Natural killer cell (primary cell): Measurements from ENCODE around the gene COPE. TPM values are rescaled to one million over a fixed set of nuclear protein-coding genes. Genes with fewer than 3 reads are reported as not detected.
A peak's percentile ranks its signal among the peaks of the same experiment; 100 is the strongest.

Source experiments
- ATAC-seq, 3 donors: fragments of 150-1000 bp in 2 of 3; fragments of 200-7000 bp in 1 of 3; cut with Tn5 transposase; 1 replicate in 1 of 3; 2 replicates in 2 of 3; pipeline ENCODE4 v1.10.0; 2021; ENCODE audit warnings: mild to moderate bottlenecking in 2 of 3, moderate library complexity in 2 of 3
- DNase-seq, 2 donors: peaks; one replicate each; pipeline versions ENCODE4 v3.0.0 to v3.0.0-alpha.2; 2013 to 2021; ENCODE audit warnings: mixed read lengths in 1 of 2
- H3K27ac ChIP-seq: one replicate; pipeline ENCODE4 v1.5.1; 2013; ENCODE audit warnings: mild to moderate bottlenecking, low read length
- H3K27me3 ChIP-seq: one replicate; pipeline ENCODE4 v1.6.1; 2013; ENCODE audit warnings: low read length; ENCODE audit not compliant: control insufficient read depth, insufficient read depth
- H3K36me3 ChIP-seq: one replicate; pipeline ENCODE4 v1.6.1; 2013; ENCODE audit warnings: low read length; ENCODE audit not compliant: control insufficient read depth, insufficient read depth
- H3K4me1 ChIP-seq: one replicate; pipeline ENCODE4 v1.6.1; 2013; ENCODE audit warnings: low read length; ENCODE audit not compliant: control insufficient read depth, insufficient read depth
- H3K4me3 ChIP-seq: one replicate; pipeline ENCODE4 v1.5.1; 2013; ENCODE audit warnings: low read length
- H3K9me3 ChIP-seq: one replicate; pipeline ENCODE4 v1.6.1; 2013; ENCODE audit warnings: low read length; ENCODE audit not compliant: control insufficient read depth, insufficient read depth
- H3K27ac Mint-ChIP-seq, 2 donors: one replicate each; pipeline ENCODE4 v1.8.0; 2022; ENCODE audit warnings: mild to moderate bottlenecking in 2 of 2, mixed read lengths in 2 of 2, moderate library complexity in 1 of 2
- H3K27me3 Mint-ChIP-seq, 2 donors: one replicate each; pipeline ENCODE4 v1.8.0; 2022; ENCODE audit warnings: low read depth in 2 of 2, mixed read lengths in 2 of 2
- H3K36me3 Mint-ChIP-seq: one replicate; pipeline ENCODE4 v1.8.0; 2022; ENCODE audit warnings: mixed read lengths
- H3K4me1 Mint-ChIP-seq, 2 donors: one replicate each; pipeline ENCODE4 v1.8.0; 2022; ENCODE audit warnings: mixed read lengths in 2 of 2
- H3K4me3 Mint-ChIP-seq: one replicate; pipeline ENCODE4 v1.8.0; 2022; ENCODE audit warnings: mild to moderate bottlenecking, moderate library complexity, mixed read lengths
- H3K9me3 Mint-ChIP-seq, 2 donors: one replicate each; pipeline ENCODE4 v1.8.0; 2022; ENCODE audit warnings: mixed read lengths in 2 of 2
- WGBS: methylation state at CpG from one replicate; pipeline ENCODE4 v1.1.7; 2013; ENCODE audit warnings: missing lambda C conversion rate; ENCODE audit not compliant: insufficient coverage; 5-methylcytosine and 5-hydroxymethylcytosine counted together
- intact Hi-C: fragments of 100-400 bp; cut with micrococcal nuclease; formaldehyde crosslinking; loops from one replicate; pipeline ENCODE4 v1.14.2; 2022
- total RNA-seq, 4 donors: library from RNA; stranded (reverse); fragments of 120-200 nt in 1 of 4; gene quantifications; one replicate each; pipeline versions ENCODE4 v1.2.3 to v1.2.4, GENCODE V29; 2013 to 2022
- TF ChIP-seq, protein P1 (sequence below): fragments of 200-600 bp; IDR thresholded peaks from one replicate; pipeline ENCODE4 v1.8.0; 2022; ENCODE audit warnings: antibody characterized with exemption

Gene COPE
- total RNA-seq, 3 donors from 2014 or later (not counting 1 experiment from before 2014, with no cell fraction given) = 204 to 228 (median 218) TPM

DNA sequence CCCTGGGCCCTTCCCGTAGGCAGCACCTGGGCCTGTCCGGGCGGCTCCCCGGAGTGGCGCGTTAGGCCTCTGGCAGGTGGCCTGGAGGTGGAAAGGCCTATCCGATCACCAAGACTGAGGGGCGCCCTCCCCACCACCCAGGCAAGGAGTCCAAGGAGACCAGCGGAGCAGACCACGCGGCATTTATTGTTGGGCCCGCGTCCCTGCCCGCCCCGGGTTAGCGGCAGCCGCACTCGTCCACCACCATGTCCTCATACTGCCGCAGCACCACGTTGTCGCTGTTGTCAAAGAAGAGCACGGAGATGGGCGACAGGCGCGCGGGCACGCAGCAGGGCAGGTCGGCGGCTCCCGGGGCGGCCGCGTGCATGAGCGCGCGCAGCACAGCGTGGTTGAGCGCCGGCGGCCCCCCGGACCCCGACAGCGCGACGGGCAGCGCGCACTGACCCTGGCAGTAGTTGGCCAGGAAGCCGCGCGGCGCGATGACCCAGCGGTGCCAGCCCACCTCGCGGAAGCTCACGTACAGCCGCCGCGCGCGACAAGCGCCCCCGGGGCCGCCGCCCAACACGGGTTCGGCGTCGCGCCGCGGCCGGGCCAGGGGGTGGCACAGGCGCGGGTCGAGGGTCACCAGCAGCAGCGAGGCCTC, 50.7 kb downstream of the COPE start:
- H3K36me3 Mint-ChIP-seq = no peaks in the 10 kb centered on the region
- intact Hi-C loops = no loop called here
- Histone ChIP-seq H3K36me3 (peaks cover 41% of the 10 kb centered on the region), H3K4me3 (no peak overlapping the region), H3K9me3 (no peaks in the 10 kb centered on the region), H3K27me3 (peaks cover 2% of the 10 kb centered on the region), H3K4me1 (peaks cover 17% of the 10 kb centered on the region), H3K27ac (no peak overlapping the region)
- no peak for ATAC-seq
- H3K27me3 Mint-ChIP-seq = peaks cover 0 to 9% of the 10 kb centered on the region in 2 donors
- TF ChIP-seq, protein P1, sequence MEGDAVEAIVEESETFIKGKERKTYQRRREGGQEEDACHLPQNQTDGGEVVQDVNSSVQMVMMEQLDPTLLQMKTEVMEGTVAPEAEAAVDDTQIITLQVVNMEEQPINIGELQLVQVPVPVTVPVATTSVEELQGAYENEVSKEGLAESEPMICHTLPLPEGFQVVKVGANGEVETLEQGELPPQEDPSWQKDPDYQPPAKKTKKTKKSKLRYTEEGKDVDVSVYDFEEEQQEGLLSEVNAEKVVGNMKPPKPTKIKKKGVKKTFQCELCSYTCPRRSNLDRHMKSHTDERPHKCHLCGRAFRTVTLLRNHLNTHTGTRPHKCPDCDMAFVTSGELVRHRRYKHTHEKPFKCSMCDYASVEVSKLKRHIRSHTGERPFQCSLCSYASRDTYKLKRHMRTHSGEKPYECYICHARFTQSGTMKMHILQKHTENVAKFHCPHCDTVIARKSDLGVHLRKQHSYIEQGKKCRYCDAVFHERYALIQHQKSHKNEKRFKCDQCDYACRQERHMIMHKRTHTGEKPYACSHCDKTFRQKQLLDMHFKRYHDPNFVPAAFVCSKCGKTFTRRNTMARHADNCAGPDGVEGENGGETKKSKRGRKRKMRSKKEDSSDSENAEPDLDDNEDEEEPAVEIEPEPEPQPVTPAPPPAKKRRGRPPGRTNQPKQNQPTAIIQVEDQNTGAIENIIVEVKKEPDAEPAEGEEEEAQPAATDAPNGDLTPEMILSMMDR = no peak
- H3K27ac Mint-ChIP-seq = no peak overlapping the region
- 84% methylated on average over 77 of the region's 77 CpGs for WGBS
- no peak for DNase-seq
- peaks cover 5 to 19% of the 10 kb centered on the region in 2 donors for H3K4me1 Mint-ChIP-seq
- H3K4me3 Mint-ChIP-seq = no peak overlapping the region
- no peaks in the 10 kb centered on the region for H3K9me3 Mint-ChIP-seq

DNA sequence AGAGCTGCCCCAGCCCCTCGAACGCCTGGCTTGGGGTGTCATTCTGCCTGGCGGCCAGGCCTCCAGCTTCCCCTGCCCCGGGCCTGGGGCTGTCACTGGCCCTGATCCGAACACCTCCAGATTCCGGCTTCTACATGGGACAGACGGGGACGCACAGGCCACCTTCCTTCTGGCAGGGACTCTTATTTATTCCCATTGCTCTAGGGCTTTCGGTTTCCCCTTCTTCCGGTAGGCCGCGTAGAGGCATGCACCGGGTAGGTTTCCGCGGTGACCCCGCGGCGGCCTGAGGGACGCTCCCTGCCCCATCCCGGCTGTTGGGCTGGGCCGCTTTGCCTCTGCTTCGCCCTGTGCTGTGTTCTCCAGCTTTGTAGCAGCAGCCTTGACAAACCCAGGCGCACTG, 51.4 kb downstream of the COPE start:
- Histone ChIP-seq H3K36me3 (peaks cover 47% of the 10 kb centered on the region), H3K27me3 (peaks cover 2% of the 10 kb centered on the region), H3K9me3 (no peaks in the 10 kb centered on the region), H3K27ac (no peak overlapping the region), H3K4me3 (no peak overlapping the region), H3K4me1 (peaks cover 17% of the 10 kb centered on the region)
- H3K27ac Mint-ChIP-seq = no peak overlapping the region
- H3K36me3 Mint-ChIP-seq = no peaks in the 10 kb centered on the region
- no peak for DNase-seq
- WGBS = 97% methylated on average over 23 of the region's 23 CpGs
- intact Hi-C loops = no loop called here
- TF ChIP-seq, protein P1 = no peak
- no peaks in the 10 kb centered on the region for H3K9me3 Mint-ChIP-seq
- H3K4me3 Mint-ChIP-seq = no peak overlapping the region
- H3K4me1 Mint-ChIP-seq = peaks cover 5 to 19% of the 10 kb centered on the region in 2 donors
- peaks cover 0 to 9% of the 10 kb centered on the region in 2 donors for H3K27me3 Mint-ChIP-seq
- ATAC-seq = no peak

DNA sequence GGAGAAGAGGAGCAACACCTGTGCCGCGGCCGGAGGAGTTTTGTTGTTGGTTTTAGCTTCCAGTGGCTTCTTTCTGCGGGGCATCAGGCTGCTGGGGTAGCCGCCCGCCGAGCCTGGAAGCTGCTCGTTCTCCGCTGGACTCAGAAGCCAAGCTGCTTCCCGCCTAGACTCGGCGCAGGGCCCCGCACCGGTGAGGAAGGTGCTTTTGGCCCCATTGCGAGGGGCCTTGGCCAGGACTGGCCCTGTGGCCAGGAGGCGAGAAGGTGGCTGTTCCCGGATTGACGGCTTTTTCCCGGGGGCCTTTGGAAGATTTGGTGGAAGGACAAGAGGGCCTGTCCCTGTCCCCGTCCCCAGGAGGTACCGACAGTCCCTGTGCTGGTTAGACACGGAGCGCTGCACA, 52.0 kb downstream of the COPE start:
- no peaks in the 10 kb centered on the region for H3K9me3 ChIP-seq
- ATAC-seq (no peak), DNase-seq (no peak)
- TF ChIP-seq, protein P1 = no peak
- Mint-ChIP-seq H3K9me3 (no peaks in the 10 kb centered on the region), H3K27ac (no peak overlapping the region), H3K4me3 (peak overlapping the region; percentile 25), H3K27me3 (peaks cover 0 to 9% of the 10 kb centered on the region in 2 donors), H3K4me1 (peaks cover 5 to 19% of the 10 kb centered on the region in 2 donors), H3K36me3 (no peaks in the 10 kb centered on the region)
- peaks cover 50% of the 10 kb centered on the region for H3K36me3 ChIP-seq
- H3K4me1 ChIP-seq = peaks cover 17% of the 10 kb centered on the region
- no peak overlapping the region for H3K4me3 ChIP-seq
- WGBS = 94% methylated on average over 23 of the region's 23 CpGs
- peaks cover 2% of the 10 kb centered on the region for H3K27me3 ChIP-seq
- no peak overlapping the region for H3K27ac ChIP-seq
- intact Hi-C loops = no loop called here

DNA sequence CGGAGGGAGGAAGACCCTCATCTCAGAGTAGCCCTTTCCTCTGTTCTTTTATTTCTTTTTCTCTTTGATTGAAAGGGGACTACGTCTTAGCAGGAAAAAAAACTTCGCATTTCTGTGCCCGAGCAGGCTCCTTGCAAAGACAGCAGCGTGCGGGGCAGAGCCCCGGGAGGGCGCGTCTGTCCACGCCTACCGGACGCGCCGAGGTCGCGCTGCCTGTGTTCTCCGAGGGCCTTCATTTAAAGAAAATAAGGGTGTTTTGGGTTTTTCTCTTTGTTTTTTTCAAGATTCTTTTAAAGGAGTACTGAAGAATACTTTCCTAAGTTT, 52.4 kb downstream of the COPE start:
- ATAC-seq (no peak), DNase-seq (no peak)
- Mint-ChIP-seq H3K27ac (no peak overlapping the region), H3K4me1 (peaks cover 3 to 17% of the 10 kb centered on the region in 2 donors), H3K36me3 (no peaks in the 10 kb centered on the region), H3K9me3 (no peaks in the 10 kb centered on the region), H3K4me3 (no peak overlapping the region), H3K27me3 (peaks cover 0 to 8% of the 10 kb centered on the region in 2 donors)
- Histone ChIP-seq H3K36me3 (peaks cover 54% of the 10 kb centered on the region), H3K4me1 (peaks cover 17% of the 10 kb centered on the region), H3K9me3 (no peaks in the 10 kb centered on the region), H3K27me3 (peaks cover 2% of the 10 kb centered on the region), H3K4me3 (no peak overlapping the region), H3K27ac (no peak overlapping the region)
- TF ChIP-seq, protein P1 = peak; percentile 19
- 92% methylated on average over 17 of the region's 17 CpGs for WGBS
- intact Hi-C loops = no loop called here
